ENCODE results near the gene DMKN.

DMKN gene

DNA sequence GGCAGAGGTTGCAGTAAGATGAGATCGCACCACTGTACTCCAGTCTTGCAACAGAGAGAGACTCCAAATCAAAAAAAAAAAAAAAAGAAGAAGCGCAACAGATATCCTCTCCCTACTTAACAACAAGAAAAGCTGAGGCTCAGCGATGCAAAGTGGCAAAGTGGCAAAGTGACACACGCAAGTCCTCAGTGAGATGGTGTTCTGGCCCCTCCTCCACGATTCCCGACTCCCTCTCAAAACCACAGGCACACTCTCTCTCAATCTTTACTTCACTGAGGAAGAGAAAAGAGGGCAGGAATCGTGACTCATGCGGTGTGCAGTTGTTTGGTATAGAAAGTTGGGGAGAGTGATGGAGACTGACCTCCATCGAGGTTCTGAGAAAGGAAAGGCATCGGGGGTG is 52.8 kb downstream of the DMKN start:
- DNase-seq = no peak

DNA sequence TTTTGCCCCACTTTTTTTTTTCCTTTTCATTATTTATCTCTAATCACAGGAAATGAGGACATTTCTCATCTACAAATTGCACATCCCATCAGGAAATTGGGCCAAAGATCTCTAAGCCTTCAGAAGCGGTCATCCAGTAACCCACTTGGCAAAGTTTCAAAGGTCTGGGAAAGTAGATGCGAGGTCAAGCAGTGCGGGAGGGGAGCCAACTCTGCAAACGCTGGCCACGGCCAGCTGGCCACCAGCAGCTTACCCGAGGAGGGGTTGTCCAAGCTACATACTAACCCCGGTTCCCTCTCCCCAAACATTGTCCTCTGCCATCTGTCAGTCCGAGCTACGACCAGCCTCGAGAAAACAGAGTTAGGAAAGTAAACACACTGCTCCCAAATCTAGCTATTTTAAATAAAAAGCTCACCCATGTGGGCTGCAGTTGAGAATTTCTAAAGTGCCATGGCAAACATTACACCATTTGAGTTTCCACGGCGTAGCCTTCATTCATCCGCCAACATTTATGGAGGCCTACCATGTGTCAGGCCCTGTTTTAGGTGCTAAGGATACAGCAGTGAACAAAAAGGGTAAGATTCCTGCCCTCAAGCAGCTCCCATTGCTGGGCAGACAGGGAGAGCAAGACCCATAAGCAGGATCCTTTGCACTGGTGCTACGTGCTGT is 53.9 kb downstream of the DMKN start:
- no peak for DNase-seq

DNA sequence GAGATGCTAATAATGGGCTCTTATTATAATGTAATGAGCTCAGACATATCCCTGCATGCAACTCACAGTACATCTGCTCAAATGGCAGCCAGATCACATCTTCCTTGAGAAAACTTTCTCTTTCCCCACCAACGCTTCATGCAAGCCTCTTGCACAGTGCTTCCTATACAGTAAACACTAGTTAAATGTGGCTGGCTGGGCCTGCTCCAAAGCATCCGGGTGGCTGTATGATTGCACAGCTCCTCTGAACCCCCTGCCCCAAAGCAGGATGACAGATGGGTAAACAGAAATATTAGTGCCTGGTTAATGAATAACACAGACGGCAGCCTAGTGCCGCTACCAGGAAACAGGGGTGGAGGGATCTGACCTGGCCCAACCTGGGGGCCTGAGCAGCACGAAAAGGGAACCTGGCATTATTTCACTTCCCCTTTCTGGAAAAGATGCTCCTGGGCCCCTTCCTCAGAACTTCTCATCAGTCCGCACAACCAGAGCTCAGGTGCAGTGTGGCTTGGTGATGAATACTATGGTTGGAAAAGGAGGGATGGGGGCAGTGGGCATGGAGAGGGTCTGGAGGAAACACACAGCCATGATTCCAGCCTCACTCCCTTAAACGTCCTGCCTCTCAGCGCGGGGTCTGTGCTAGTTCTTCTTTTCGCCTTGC is 54.6 kb downstream of the DMKN start:
- no peak for DNase-seq

DNA sequence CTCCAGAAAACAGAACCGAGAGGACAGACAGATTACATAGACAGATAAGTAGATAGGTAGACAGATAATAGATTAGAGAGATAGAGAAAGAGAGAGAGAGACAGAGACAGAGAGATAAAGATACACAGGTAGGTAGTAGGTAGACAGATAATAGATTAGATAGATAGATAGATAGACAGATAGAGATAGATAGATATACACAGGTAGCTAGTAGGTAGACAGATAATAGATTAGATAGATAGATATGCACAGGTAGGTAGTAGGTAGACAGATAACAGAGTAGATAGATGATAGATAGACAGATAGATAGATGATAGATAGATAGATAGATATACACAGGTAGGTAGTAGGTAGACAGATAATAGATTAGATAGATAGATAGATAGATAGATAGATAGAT is 55.3 kb downstream of the DMKN start:
- no peak for DNase-seq

DNA sequence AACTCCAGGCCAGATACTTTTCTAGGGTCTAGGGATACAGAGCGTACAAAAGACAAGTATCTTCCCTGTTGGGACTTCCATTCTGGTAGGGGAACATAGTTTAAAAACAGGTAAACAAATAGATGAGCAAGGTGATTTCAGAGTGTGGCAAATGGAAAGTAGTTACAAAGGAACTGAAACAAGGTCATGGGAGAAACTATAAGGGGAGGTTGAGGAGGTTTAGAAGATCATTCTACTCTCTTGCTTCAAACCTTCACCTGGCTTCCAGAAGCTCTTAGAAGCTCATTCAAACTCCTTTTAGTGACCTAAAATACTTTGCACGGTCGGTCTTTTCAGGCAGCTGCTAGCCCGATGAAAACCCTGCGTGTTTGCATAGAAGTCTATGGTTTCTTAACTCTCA is 56.3 kb downstream of the DMKN start:
- DNase-seq = no peak

GRCh38 chr19:35455616-35456201 is 57.7 kb downstream of the DMKN start:
- DNase-seq = no peak

DNA sequence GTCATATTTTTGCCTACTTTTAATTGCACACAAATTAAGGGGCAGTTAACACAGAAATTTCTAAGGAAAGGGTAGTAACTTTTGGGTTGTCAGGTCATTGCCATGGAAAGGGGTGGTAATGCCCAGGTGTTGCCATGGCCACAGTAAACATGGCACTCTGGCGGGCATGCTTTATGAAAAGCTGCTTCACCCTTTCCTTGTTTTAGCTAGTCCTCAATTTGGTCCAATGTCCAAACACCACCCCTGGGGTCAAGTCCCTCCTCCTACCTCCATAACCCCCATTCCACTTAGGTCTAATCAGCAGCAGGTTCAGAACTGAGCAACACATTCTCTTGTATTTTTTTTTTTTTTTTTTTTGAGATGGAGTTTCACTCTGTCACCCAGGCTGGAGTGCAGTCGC is 58.8 kb downstream of the DMKN start:
- DNase-seq = no peak

DNA sequence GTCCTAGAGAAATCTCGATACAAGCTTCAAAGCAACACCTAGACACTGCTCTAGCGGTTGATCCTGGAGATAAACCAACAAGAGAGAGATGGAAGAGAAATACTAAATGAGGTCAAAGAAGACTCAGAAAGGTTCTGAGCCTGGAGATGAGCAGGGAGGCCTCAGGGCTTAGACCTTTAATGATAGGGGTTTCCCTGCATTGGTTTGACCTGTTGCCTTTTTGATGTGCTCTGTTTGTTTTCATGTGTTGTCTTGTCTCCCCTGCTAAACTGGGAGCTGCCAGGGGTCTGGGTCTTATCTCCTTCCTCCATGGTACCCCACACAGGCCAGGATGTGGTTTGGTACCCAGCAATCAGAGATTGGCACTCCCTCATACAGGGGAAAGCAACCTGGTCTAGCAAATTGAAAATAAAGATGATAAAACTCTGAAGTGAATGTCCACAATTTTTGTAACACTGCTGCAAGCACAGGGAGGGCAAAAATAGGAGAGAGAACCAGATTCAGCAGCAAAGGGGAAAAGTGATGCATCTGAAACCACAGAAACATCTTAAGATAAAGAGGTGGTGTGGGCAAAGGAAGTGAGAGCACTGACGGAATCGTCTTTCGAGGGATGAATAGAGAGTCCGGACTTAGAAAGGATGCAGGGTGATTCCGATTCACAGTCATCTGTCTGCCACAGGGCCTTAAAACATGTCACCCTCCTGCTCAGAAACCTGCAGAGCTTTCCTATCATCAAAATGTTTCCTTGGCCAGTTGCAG is 61.9 kb downstream of the DMKN start:
- no peak for DNase-seq

- no peak for DNase-seq
Observed at GRCh38 chr19:35449359-35450043, 63.9 kb downstream of the DMKN start.

GRCh38 chr19:35447606-35448469 is 65.6 kb downstream of the DMKN start, which contains the start of gene FFAR2:
TSS of gene FFAR2 (plus strand) at chr19:35448257. CDS start at chr19:35449715, 1,458 bp downstream.
- no peak for DNase-seq

Measured in cerebellar nuclear complex (tissue), 1 donor.